Measurements from ENCODE around the gene MTA2. TPM values are rescaled to one million over a fixed set of nuclear protein-coding genes. Genes with fewer than 3 reads are reported as not detected.

MTA2 gene
- total RNA-seq, 1 donor from 2014 or later, result 109 TPM

GRCh38 chr11:62556875-62557631 is 44.6 kb downstream of the MTA2 start:
- H3K4me3 ChIP-seq (ENCODE audit: low read depth, low read length), result no peak overlapping the region
- no peak for TF ChIP-seq CTCF (conservative IDR thresholded peaks at IDR 0.05; ENCODE audit: low read depth, low read length)
- no peak for DNase-seq (ENCODE audit: low read depth)

- H3K4me3 ChIP-seq (ENCODE audit: low read depth, low read length), result peak overlapping the region; percentile 54
- DNase-seq (ENCODE audit: low read depth), result peak; percentile 84
- no peak for TF ChIP-seq CTCF (conservative IDR thresholded peaks at IDR 0.05; ENCODE audit: low read depth, low read length)
Measured at GRCh38 chr11:62556108-62556874, 45.4 kb downstream of the MTA2 start.

GRCh38 chr11:62555464-62556107 is 46.1 kb downstream of the MTA2 start:
- peak overlapping the region; percentile 54 for H3K4me3 ChIP-seq (ENCODE audit: low read depth, low read length)
- no peak for DNase-seq (ENCODE audit: low read depth)
- TF ChIP-seq CTCF (conservative IDR thresholded peaks at IDR 0.05; ENCODE audit: low read depth, low read length), result no peak

GRCh38 chr11:62554387-62555167 is 47.1 kb downstream of the MTA2 start:
- peak overlapping the region; percentile 29 for H3K4me3 ChIP-seq (ENCODE audit: low read depth, low read length)
- TF ChIP-seq CTCF (conservative IDR thresholded peaks at IDR 0.05; ENCODE audit: low read depth, low read length), result no peak

GRCh38 chr11:62553839-62554361 is 47.8 kb downstream of the MTA2 start:
- peak; percentile 77 for DNase-seq (ENCODE audit: low read depth)
- TF ChIP-seq CTCF (conservative IDR thresholded peaks at IDR 0.05; ENCODE audit: low read depth, low read length), result no peak
- H3K4me3 ChIP-seq (ENCODE audit: low read depth, low read length), result peak overlapping the region; percentile 29

More at GRCh38 chr11:62554387-62555167, 47.1 kb downstream of the MTA2 start:
- DNase-seq (ENCODE audit: low read depth), result no peak

Measured in epithelial cell of proximal tubule (primary cell).